Large intestine (tissue), 3 donors: ENCODE results near the gene GRID2IP. TPM values are rescaled to one million over a fixed set of nuclear protein-coding genes. Genes with fewer than 3 reads are reported as not detected.
"Not testable (repeated sequence)": the region's sequence is repeated elsewhere in the genome, so short reads cannot be mapped to it uniquely, and the experiment has no call there.

ENCODE experiments used
- DNase-seq, 2 donors: peaks; one replicate each; pipeline versions ENCODE4 v3.0.0 to v3.0.0-alpha.2; 2013
- H3K27ac ChIP-seq: one replicate; pipeline ENCODE4 v1.5.1; 2013; ENCODE audit warnings: low read length
- H3K27me3 ChIP-seq: 2 replicates; pipeline ENCODE4 v1.6.1; 2013; ENCODE audit warnings: low read length; ENCODE audit not compliant: control insufficient read depth, insufficient read depth
- H3K36me3 ChIP-seq: 2 replicates; pipeline ENCODE4 v1.6.1; 2013; ENCODE audit warnings: low read length; ENCODE audit not compliant: control insufficient read depth, insufficient read depth
- H3K4me1 ChIP-seq: one replicate; pipeline ENCODE4 v1.6.1; 2013; ENCODE audit warnings: low read length; ENCODE audit not compliant: control insufficient read depth, insufficient read depth
- H3K4me3 ChIP-seq: one replicate; pipeline ENCODE4 v1.5.1; 2013; ENCODE audit warnings: low read length
- H3K9me3 ChIP-seq: one replicate; pipeline ENCODE4 v1.6.1; 2013; ENCODE audit warnings: mild to moderate bottlenecking, low read depth, low read length, moderate library complexity; ENCODE audit not compliant: control insufficient read depth
- WGBS: methylation state at CpG from one replicate; pipeline ENCODE4 v1.1.5; 2013; ENCODE audit warnings: low lambda C conversion rate; ENCODE audit not compliant: insufficient coverage; 5-methylcytosine and 5-hydroxymethylcytosine counted together
- polyA plus RNA-seq: library from polyadenylated mRNA; unstranded; fragments of 120-200 nt; gene quantifications from one replicate; pipeline ENCODE4 v1.2.1, GENCODE V29; 2013

GRID2IP gene
- polyA plus RNA-seq, 1 donor, result 0.88 TPM

DNA sequence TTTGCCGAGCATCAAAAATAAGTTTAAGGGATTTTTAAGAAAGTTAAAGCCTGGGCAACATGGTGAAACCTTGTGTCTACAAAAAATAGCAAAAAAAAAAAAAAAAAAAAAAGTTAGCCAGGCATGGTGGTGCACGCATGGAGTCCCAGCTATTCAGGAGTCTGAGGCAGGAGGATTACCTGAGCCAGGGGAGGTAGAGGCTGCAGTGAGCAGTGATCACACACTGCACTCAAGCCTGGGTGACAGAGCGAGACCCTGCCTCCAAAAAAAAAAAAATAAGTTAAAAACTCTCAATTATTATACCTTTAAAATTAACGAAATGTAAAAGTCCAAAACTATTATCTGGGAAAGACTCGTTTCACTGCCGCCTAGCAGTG is 68.5 kb downstream of the GRID2IP start:
- Histone ChIP-seq H3K36me3 (peaks cover 29% of the 10 kb centered on the region), H3K4me1 (peaks cover 21% of the 10 kb centered on the region), H3K4me3 (peak overlapping the region; percentile 87), H3K27me3 (no peaks in the 10 kb centered on the region), H3K9me3 (no peaks in the 10 kb centered on the region), H3K27ac (peak overlapping the region; percentile 95)
- no peak for DNase-seq
- WGBS, result no CpG with 5 or more reads among the region's 6 CpGs

GRCh38 chr7:6482307-6482706 is 69.0 kb downstream of the GRID2IP start:
- peak overlapping the region; percentile 87 for H3K4me3 ChIP-seq
- DNase-seq, result peak; percentile 85 to 93
- peaks cover 29% of the 10 kb centered on the region for H3K36me3 ChIP-seq
- H3K27ac ChIP-seq, result peak overlapping the region; percentile 95
- WGBS, result no CpG with 5 or more reads among the region's 4 CpGs
- no peaks in the 10 kb centered on the region for H3K27me3 ChIP-seq
- H3K4me1 ChIP-seq, result peaks cover 21% of the 10 kb centered on the region
- H3K9me3 ChIP-seq, result no peaks in the 10 kb centered on the region

GRCh38 chr7:6481445-6481844 is 69.8 kb downstream of the GRID2IP start:
- H3K27me3 ChIP-seq, result no peaks in the 10 kb centered on the region
- no peak overlapping the region for H3K4me3 ChIP-seq
- H3K36me3 ChIP-seq, result peaks cover 32% of the 10 kb centered on the region
- WGBS, result no CpG with 5 or more reads among the region's 6 CpGs
- H3K4me1 ChIP-seq, result peaks cover 24% of the 10 kb centered on the region
- no peaks in the 10 kb centered on the region for H3K9me3 ChIP-seq
- H3K27ac ChIP-seq, result peak overlapping the region; percentile 34
- DNase-seq, result no peak

DNA sequence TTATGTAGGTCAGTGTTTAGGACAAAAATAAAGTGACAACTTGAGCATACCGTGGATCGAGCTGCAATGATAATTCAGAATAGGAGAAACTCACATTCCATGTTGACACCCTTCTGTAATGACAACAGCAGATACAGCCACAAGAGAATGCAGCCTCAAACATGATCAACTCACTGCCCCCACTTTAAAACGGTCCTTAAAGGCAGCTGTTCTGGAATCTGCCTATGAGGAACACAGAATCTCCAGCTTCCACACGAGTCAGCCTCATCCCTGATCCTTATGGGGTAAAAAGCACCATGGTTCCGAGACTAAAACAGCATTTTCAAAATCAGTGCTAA is 71.0 kb downstream of the GRID2IP start:
- no peak for DNase-seq
- WGBS, result no CpG with 5 or more reads among the region's 5 CpGs
- Histone ChIP-seq H3K4me1 (peaks cover 28% of the 10 kb centered on the region), H3K9me3 (no peaks in the 10 kb centered on the region), H3K27ac (no peak overlapping the region), H3K27me3 (no peaks in the 10 kb centered on the region), H3K36me3 (peaks cover 32% of the 10 kb centered on the region), H3K4me3 (no peak overlapping the region)

GRCh38 chr7:6479067-6479466 is 72.2 kb downstream of the GRID2IP start:
- Histone ChIP-seq H3K9me3 (no peaks in the 10 kb centered on the region), H3K27ac (no peak overlapping the region), H3K36me3 (peaks cover 41% of the 10 kb centered on the region), H3K27me3 (no peaks in the 10 kb centered on the region), H3K4me1 (peaks cover 22% of the 10 kb centered on the region), H3K4me3 (no peak overlapping the region)
- WGBS, result no CpG with 5 or more reads among the region's 8 CpGs
- no peak for DNase-seq

DNA sequence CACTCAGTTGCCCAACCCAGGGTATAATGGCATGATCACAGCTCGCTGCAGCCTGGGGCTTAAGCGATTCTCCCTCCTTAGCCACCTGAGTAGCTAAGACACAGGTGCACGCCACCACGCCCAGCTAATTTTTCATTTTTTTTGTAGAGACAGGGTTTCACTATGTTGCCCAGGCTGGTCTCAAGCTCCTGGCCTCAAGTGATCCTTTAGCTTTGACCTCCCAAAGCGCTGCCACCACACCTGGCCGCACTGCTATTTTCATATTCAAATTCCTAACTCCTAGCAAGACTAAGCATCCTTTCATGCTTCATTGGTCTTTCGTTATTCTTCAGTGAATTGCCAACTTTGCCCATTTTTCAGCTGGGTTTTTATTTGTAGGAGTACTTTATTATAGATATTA is 73.1 kb downstream of the GRID2IP start:
- WGBS, result 93% methylated on average over 3 of the region's 7 CpGs
- DNase-seq, result no peak
- Histone ChIP-seq H3K27me3 (no peaks in the 10 kb centered on the region), H3K9me3 (no peaks in the 10 kb centered on the region), H3K4me1 (peaks cover 22% of the 10 kb centered on the region), H3K36me3 (peaks cover 46% of the 10 kb centered on the region), H3K4me3 (no peak overlapping the region), H3K27ac (no peak overlapping the region)

GRCh38 chr7:6477318-6477660 is 74.0 kb downstream of the GRID2IP start:
- Histone ChIP-seq H3K4me1 (peaks cover 22% of the 10 kb centered on the region), H3K9me3 (no peaks in the 10 kb centered on the region), H3K36me3 (peaks cover 55% of the 10 kb centered on the region), H3K27me3 (no peaks in the 10 kb centered on the region), H3K27ac (no peak overlapping the region), H3K4me3 (no peak overlapping the region)
- DNase-seq, result no peak
- no CpG with 5 or more reads among the region's 1 CpG for WGBS

DNA sequence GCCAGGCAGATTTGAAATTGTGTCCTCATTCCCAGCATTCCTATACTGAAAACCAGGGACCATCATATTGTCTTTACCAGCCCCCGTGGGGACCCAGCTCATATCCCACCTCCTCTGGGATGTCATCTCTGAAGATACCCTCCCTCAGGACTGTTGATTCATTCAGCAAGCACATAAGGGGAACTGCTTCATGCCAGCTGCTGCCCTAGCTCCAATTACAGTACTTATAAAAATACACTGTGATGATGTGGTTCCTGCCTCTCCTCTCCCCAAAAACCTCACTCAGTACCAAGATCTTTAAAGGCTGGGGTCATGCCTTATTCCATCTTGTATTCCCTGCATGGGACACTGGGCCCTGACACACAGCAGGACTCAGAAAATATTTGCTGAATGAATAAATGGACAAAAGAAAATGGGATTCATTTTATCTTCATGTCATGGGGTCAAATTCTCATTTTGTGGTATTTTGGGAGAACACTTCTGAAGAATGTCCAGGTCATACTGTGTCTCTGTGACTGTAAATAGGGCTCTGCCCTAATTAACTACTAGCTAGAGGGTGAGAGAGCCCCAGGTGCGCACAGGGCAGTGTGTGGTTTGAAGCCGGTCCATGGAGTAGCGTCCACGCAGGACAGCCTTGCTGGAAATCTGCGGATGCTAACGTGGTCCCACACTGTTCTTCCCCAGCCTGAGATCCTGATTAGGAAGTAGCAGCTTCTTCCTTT is 74.5 kb downstream of the GRID2IP start:
- Histone ChIP-seq H3K27ac (no peak overlapping the region), H3K27me3 (no peaks in the 10 kb centered on the region), H3K36me3 (peaks cover 60% of the 10 kb centered on the region), H3K4me3 (no peak overlapping the region), H3K9me3 (no peaks in the 10 kb centered on the region), H3K4me1 (peaks cover 19% of the 10 kb centered on the region)
- no CpG with 5 or more reads among the region's 7 CpGs for WGBS
- DNase-seq, result no peak

DNA sequence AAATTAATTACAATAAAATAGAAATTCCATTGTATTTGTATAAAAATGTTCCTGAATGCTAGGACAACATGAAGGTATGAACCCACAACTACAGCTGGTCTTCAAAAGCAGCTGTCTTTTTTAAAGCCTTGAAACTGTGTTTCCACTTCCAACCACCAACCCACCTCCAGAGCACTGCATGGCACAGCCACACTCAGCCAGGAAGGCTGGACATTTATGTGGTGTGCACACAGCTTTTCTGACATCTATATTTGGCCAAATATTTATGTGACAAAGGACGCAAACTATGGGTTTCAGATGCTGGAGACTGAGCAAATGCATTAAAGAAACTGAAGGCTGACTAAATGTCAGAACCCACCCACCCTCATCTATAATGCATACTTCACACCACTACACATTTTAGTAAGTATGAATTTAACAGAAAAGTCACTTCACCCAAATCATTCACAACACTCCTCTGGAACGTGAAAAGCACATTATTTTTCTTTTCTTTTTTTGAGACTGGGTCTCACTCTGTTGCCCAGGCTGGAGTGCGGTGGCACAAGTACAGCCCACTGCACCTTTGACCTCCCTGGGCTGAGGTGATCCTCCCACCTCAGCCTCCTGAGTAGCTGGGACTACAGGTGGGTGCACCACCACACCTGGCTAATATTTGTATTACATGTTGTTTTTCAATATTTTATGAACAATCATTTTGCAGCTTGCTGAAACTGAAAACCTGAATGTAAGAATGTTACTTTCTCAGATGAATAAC is 75.7 kb downstream of the GRID2IP start:
- H3K27me3 ChIP-seq, result no peaks in the 10 kb centered on the region
- no peak for DNase-seq
- no peaks in the 10 kb centered on the region for H3K9me3 ChIP-seq
- 90% methylated on average over 2 of the region's 3 CpGs for whole genome bisulfite sequencing
- no peak overlapping the region for H3K27ac ChIP-seq
- peaks cover 58% of the 10 kb centered on the region for H3K36me3 ChIP-seq
- no peak overlapping the region for H3K4me3 ChIP-seq
- H3K4me1 ChIP-seq, result peaks cover 14% of the 10 kb centered on the region

GRCh38 chr7:6465862-6466261 is 85.4 kb downstream of the GRID2IP start:
- no peak for DNase-seq
- Histone ChIP-seq H3K27ac (no peak overlapping the region), H3K4me3 (no peak overlapping the region), H3K4me1 (no peaks in the 10 kb centered on the region), H3K9me3 (no peaks in the 10 kb centered on the region), H3K36me3 (peaks cover 84% of the 10 kb centered on the region), H3K27me3 (no peaks in the 10 kb centered on the region)
- WGBS, result no CpG with 5 or more reads among the region's 8 CpGs

- H3K9me3 ChIP-seq, H3K4me1 ChIP-seq, DNase-seq, H3K4me3 ChIP-seq, H3K27me3 ChIP-seq, H3K27ac ChIP-seq: not testable (repeated sequence)
- WGBS, result no CpG with 5 or more reads among the region's 5 CpGs
- peaks cover 74% of the 10 kb centered on the region for H3K36me3 ChIP-seq
Measured at GRCh38 chr7:6463609-6464008, 87.7 kb downstream of the GRID2IP start.
